ENCODE results near the gene EFNB3.

EFNB3 gene

GRCh38 chr17:7720125-7720524 is 15.1 kb downstream of the EFNB3 start:
- no peak for DNase-seq

- no peak for DNase-seq
These were observed 16.6 kb downstream of the EFNB3 start for GRCh38 chr17:7721612-7722011.

GRCh38 chr17:7727886-7728285 is 22.9 kb downstream of the EFNB3 start:
- DNase-seq, result no peak

- DNase-seq, result no peak
These were observed 24.8 kb downstream of the EFNB3 start for GRCh38 chr17:7729816-7730215.

GRCh38 chr17:7732981-7733539 is 28.1 kb downstream of the EFNB3 start:
- DNase-seq, result no peak

- no peak for DNase-seq
These were observed 32.6 kb downstream of the EFNB3 start for GRCh38 chr17:7737601-7738000.

GRCh38 chr17:7739746-7740145 is 34.7 kb downstream of the EFNB3 start:
- no peak for DNase-seq

- peak; percentile 75 for DNase-seq
These were observed 35.5 kb downstream of the EFNB3 start for GRCh38 chr17:7740481-7741001.

- DNase-seq, result no peak
These were observed 37.7 kb downstream of the EFNB3 start for GRCh38 chr17:7742729-7743128.

DNA sequence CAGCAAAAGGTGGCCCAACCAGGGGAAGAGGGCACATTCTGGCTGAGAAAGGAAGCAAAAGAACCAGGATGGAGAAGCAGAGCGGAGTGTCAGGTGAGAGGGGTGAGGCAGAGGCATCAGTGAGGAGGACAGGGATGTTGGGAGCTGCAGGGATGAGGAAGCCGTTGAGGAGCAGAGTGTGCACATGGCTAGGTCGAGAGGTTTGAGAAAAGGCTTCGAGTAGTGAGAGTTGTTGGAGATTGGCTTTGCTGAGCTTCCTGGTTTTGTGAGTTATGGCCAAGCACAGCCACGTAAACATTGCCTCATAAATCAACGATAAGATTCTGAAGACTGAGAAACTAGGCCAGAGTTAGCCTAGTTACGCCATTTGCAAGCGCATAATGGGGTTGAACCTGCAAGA is 39.4 kb downstream of the EFNB3 start:
- DNase-seq, result no peak

DNA sequence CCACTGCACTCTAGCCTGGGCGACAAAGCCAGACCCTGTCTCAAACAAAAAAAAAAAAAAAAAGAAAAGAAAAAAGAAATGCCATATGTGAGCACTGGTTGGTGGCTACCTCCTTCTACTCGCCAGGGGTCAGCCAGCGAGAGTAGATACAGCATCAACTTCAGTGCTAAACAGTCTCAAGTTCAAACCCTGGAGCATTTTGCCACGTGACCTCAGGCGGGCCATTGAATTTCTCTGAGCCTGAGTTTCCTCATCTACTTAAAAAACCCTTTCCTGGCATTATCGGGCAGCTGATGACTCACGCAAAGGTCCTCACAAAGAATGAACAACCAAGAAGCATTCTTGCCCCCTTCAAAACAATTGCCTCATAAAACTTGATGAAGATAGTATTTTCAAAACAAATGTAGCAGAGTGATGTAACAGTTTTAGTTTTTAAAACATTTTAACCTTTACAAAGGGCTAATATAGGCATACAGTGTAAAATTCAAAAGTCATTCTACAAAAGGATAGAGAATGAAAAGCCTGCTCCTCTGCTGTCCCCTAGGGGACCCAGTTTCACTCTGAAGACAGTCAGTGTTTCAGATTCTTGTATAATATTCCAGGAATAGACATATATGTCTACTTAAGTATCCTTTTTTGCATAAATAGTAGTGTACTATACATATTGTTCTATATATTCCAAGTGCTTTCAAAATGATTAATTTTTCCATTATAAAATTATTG is 40.9 kb downstream of the EFNB3 start:
- no peak for DNase-seq

DNA sequence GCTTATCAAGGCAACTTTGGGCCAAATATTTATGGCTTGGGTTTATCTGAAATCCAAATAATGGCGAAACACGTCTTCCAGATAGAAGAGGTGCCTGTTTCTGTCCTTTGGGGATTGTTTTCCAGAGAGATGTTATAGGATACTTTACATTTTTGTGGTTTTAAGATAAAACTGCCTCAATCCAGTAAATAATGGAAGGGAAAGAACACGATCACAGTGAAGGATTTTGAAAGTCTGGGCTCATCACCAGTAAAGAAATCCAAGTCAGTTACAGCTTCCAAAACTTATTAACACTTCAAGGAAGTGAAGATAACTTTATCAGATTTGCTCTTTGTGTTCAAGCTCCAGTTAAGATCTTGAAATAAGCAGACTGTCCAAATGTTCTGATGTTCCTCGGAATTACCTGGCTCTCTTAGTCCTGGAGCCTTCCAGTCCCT is 42.7 kb downstream of the EFNB3 start:
- DNase-seq, result no peak

GRCh38 chr17:7748076-7748775 is 43.2 kb downstream of the EFNB3 start:
- DNase-seq, result no peak

DNA sequence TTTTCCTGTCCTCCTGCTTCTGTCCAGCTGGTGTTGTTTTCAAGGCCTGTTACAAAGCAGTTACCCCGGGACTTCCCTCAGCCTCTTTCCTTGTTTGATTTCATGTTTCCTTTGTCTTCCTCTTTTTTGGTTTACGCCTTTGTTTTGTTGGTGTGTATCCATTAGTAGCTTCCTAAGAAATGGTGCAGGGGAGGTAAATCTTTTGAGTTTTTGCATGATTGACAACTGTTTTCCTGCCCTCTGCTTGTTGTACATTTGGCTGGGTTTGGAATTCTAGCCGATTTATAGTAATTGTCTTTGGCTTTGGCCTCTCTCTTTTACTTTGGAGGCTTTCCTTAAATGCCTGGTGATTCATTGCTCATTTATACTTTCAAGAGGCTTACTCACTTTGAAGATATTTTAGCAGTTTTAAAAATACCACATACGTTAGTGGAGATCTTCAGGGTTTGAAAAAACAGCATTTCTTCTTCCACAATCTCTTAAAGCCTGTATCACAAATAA is 45.4 kb downstream of the EFNB3 start:
- no peak for DNase-seq

DNA sequence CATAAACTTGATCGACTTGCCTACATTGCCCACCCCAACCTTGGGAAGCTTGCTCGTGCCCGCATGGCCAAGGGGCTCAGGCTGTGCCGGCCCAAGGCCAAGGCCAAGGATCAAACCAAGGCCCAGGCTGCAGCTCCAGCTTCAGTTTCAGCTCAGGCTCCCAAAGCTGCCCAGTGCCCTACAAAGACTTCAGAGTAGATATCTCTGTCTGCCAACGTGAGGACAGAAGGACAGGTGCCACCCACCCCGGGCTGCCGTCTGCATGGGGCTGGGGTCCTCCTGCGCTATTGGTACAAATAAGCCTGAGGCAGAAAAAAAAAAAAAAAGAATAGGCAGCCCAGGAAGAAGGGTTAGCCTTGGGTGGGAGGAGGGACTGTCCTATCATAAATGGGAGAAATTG is 49.7 kb downstream of the EFNB3 start:
- DNase-seq, result no peak

GRCh38 chr17:7755095-7755890 is 50.3 kb downstream of the EFNB3 start:
- DNase-seq, result no peak

- DNase-seq, result no peak
These were observed 52.0 kb downstream of the EFNB3 start for GRCh38 chr17:7756968-7757367.
